HepG2 (cell line): ENCODE data around the gene FFAR2. TPM values are rescaled to one million over a fixed set of nuclear protein-coding genes. Genes with fewer than 3 reads are reported as not detected.

Source experiments
- AGO1 ChIP-seq: fragments of 200-400 bp; formaldehyde crosslinking; IDR thresholded peaks from 2 replicates; pipeline ENCODE4 v1.6.1; 2017; ENCODE audit warnings: mild to moderate bottlenecking, low read depth, low read length, moderate library complexity; ENCODE audit not compliant: poor library complexity, severe bottlenecking
- DPF2 ChIP-seq: sonication (generic); formaldehyde crosslinking; IDR thresholded peaks from 2 replicates; pipeline ENCODE4 v1.4.0; 2020; ENCODE audit warnings: mild to moderate bottlenecking, low read depth, missing genetic modification reagents, borderline replicate concordance
- HNF1A ChIP-seq, 2 experiments: sonication (generic) in 1 of 2; formaldehyde crosslinking in 1 of 2; IDR thresholded peaks; 2 replicates each; pipeline versions ENCODE4 v1.4.0 to v1.6.1; 2016 to 2020; ENCODE audit warnings: borderline replicate concordance in 1 of 2, low read depth in 1 of 2, mild to moderate bottlenecking in 1 of 2, missing genetic modification reagents in 1 of 2
- MAFF ChIP-seq: IDR thresholded peaks from 2 replicates; pipeline ENCODE4 v1.6.1; 2011; ENCODE audit warnings: low read depth, low read length, improper control_type of control experiment
- NFATC3 ChIP-seq: sonication (generic); formaldehyde crosslinking; IDR thresholded peaks from 2 replicates; pipeline ENCODE4 v1.5.1; 2020; ENCODE audit warnings: mild to moderate bottlenecking, missing genetic modification reagents
- THAP9 ChIP-seq: sonication (generic); formaldehyde crosslinking; IDR thresholded peaks from 2 replicates; pipeline ENCODE4; 2020; ENCODE audit warnings: missing genetic modification reagents, mild to moderate bottlenecking, borderline replicate concordance
- TRIM22 ChIP-seq: fragments of 450-650 bp; IDR thresholded peaks from 2 replicates; pipeline ENCODE4 v1.6.1; 2017
- ZNF234 ChIP-seq: sonication (generic); formaldehyde crosslinking; conservative IDR thresholded peaks from 2 replicates; pipeline ENCODE4 v1.5.1; 2020; ENCODE audit warnings: mild to moderate bottlenecking, missing genetic modification reagents
- ZNF547 ChIP-seq: sonication (generic); formaldehyde crosslinking; IDR thresholded peaks from 2 replicates; pipeline ENCODE4 v1.5.1; 2020; ENCODE audit warnings: mild to moderate bottlenecking, missing genetic modification reagents
- ZNF761 ChIP-seq: sonication (generic); formaldehyde crosslinking; conservative IDR thresholded peaks from 2 replicates; pipeline ENCODE4 v1.4.0; 2020; ENCODE audit warnings: mild to moderate bottlenecking, missing genetic modification reagents
- ZNF788 ChIP-seq: sonication (generic); formaldehyde crosslinking; IDR thresholded peaks from 2 replicates; pipeline ENCODE4 v1.5.0; 2020; ENCODE audit warnings: mild to moderate bottlenecking, missing genetic modification reagents, borderline replicate concordance
- ZSCAN30 ChIP-seq: sonication (generic); formaldehyde crosslinking; IDR thresholded peaks from 2 replicates; pipeline ENCODE4 v1.5.0; 2020; ENCODE audit warnings: mild to moderate bottlenecking, missing genetic modification reagents
- ZXDC ChIP-seq: sonication (generic); formaldehyde crosslinking; IDR thresholded peaks from 2 replicates; pipeline ENCODE4 v1.5.0; 2020; ENCODE audit warnings: mild to moderate bottlenecking, missing genetic modification reagents
- polyA plus RNA-seq, 8 experiments: library from polyadenylated mRNA; depleted of rRNA in 3 of 8; stranded (reverse) in 7 of 8; unstranded in 1 of 8; fragments of >200 nt; fragmentation: Illumina TruSeq in 4 of 8; extraction: Trizol in 4 of 8; gene quantifications; 2 replicates each; pipeline versions ENCODE4 v1.2.1 to v1.2.3, GENCODE V29; 2011 to 2016; ENCODE audit warnings: low read depth in 4 of 8, missing spikeins in 1 of 8, mixed read lengths in 1 of 8; ENCODE audit not compliant: insufficient read depth in 1 of 8
- total RNA-seq, 5 experiments: library from RNA; depleted of rRNA; stranded (reverse); fragments of >200 nt; fragmentation: Illumina TruSeq; extraction: Trizol; gene quantifications; 2 replicates each; pipeline ENCODE4 v1.2.3, GENCODE V29; 2016; ENCODE audit warnings: low read depth in 1 of 5
- TF ChIP-seq, protein P1 (sequence below): sonication (generic); formaldehyde crosslinking; IDR thresholded peaks from 2 replicates; pipeline ENCODE4 v1.4.0; 2020; ENCODE audit warnings: missing genetic modification reagents

The FFAR2 gene
- total and polyA plus RNA-seq, 2 of the 13 experiments (the other 11 are each of a cell fraction or from before 2014, with no cell fraction given) = 0.12 TPM; not detected in 1

- TF ChIP-seq THAP9 (CRISPR knock-in tag) (no peak), ZSCAN30 (CRISPR knock-in tag) (no peak), DPF2 (no peak), AGO1 (no peak), MAFF (no peak), TRIM22 (no peak), ZNF234 (CRISPR knock-in tag) (no peak), ZNF761 (CRISPR knock-in tag) (no peak), ZNF788 (CRISPR knock-in tag) (no peak), HNF1A (IDR thresholded peaks at IDR 0.05; ENCODE audit: low read depth) (no peak), HNF1A (CRISPR knock-in tag; IDR thresholded peaks at IDR 0.05; ENCODE audit: borderline replicate concordance) (no peak), NFATC3 (CRISPR knock-in tag) (no peak), ZXDC (CRISPR knock-in tag) (no peak), ZNF547 (CRISPR knock-in tag) (no peak)
- TF ChIP-seq, protein P1, sequence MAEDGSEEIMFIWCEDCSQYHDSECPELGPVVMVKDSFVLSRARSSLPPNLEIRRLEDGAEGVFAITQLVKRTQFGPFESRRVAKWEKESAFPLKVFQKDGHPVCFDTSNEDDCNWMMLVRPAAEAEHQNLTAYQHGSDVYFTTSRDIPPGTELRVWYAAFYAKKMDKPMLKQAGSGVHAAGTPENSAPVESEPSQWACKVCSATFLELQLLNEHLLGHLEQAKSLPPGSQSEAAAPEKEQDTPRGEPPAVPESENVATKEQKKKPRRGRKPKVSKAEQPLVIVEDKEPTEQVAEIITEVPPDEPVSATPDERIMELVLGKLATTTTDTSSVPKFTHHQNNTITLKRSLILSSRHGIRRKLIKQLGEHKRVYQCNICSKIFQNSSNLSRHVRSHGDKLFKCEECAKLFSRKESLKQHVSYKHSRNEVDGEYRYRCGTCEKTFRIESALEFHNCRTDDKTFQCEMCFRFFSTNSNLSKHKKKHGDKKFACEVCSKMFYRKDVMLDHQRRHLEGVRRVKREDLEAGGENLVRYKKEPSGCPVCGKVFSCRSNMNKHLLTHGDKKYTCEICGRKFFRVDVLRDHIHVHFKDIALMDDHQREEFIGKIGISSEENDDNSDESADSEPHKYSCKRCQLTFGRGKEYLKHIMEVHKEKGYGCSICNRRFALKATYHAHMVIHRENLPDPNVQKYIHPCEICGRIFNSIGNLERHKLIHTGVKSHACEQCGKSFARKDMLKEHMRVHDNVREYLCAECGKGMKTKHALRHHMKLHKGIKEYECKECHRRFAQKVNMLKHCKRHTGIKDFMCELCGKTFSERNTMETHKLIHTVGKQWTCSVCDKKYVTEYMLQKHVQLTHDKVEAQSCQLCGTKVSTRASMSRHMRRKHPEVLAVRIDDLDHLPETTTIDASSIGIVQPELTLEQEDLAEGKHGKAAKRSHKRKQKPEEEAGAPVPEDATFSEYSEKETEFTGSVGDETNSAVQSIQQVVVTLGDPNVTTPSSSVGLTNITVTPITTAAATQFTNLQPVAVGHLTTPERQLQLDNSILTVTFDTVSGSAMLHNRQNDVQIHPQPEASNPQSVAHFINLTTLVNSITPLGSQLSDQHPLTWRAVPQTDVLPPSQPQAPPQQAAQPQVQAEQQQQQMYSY (CRISPR knock-in tag) = no peak
Observed at GRCh38 chr19:35468637-35469036, 20.6 kb downstream of the FFAR2 start (continued).
